Measurements from ENCODE around the gene RAD23B.

Gene RAD23B

GRCh38 chr9:107328510-107328909 is 45.4 kb downstream of the RAD23B start:
- Histone ChIP-seq H3K9me3 (ENCODE audit: control insufficient read depth in 5 of 5, low read length in 5 of 5) (no peaks in the 10 kb centered on the region), H3K9ac (ENCODE audit: low read length in 5 of 5) (no peak overlapping the region), H3K27ac (ENCODE audit: low read depth, low read length) (peak overlapping the region; percentile 13), H3K36me3 (ENCODE audit: control insufficient read depth in 5 of 5, insufficient read depth in 5 of 5, low read length in 5 of 5) (peaks cover 51 to 70% (median 63%) of the 10 kb centered on the region in 5 donors), H3K4me1 (ENCODE audit: control insufficient read depth in 5 of 5, insufficient read depth in 5 of 5, low read length in 5 of 5) (peaks cover 0 to 6% (median 2%) of the 10 kb centered on the region in 5 donors), H3K4me3 (ENCODE audit: low read depth in 1 of 5, low read length in 5 of 5) (no peak overlapping the region), H3K27me3 (ENCODE audit: control insufficient read depth in 5 of 5, insufficient read depth in 4 of 5, low read length in 5 of 5) (no peaks in the 10 kb centered on the region)

DNA sequence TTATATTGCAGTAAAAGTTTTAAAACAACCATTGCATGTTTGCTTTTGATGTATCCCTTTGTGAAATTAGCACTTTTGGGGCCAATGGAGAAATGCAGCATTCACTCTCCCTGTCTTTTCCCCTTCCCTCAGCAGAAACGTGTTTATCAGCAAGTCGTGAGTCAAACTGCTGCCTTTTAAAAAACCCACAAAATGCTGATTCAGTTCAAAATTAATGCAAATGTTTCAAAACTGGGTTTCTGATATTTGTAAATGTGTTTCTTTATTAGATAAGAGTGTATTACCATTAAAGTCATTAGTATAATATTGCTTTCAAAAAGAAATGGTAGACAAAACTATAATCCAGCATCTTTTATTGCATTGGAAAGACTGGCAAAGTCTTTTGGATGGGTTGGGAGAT is 47.3 kb downstream of the RAD23B start:
- Histone ChIP-seq H3K36me3 (ENCODE audit: control insufficient read depth in 5 of 5, insufficient read depth in 5 of 5, low read length in 5 of 5) (peaks cover 55 to 73% (median 61%) of the 10 kb centered on the region in 5 donors), H3K9me3 (ENCODE audit: control insufficient read depth in 5 of 5, low read length in 5 of 5) (no peaks in the 10 kb centered on the region), H3K4me1 (ENCODE audit: control insufficient read depth in 5 of 5, insufficient read depth in 5 of 5, low read length in 5 of 5) (peaks cover 0 to 6% (median 0%) of the 10 kb centered on the region in 5 donors), H3K27ac (ENCODE audit: low read depth, low read length) (no peak overlapping the region), H3K4me3 (ENCODE audit: low read depth in 1 of 5, low read length in 5 of 5) (no peak overlapping the region), H3K27me3 (ENCODE audit: control insufficient read depth in 5 of 5, insufficient read depth in 4 of 5, low read length in 5 of 5) (no peaks in the 10 kb centered on the region), H3K9ac (ENCODE audit: low read length in 5 of 5) (no peak overlapping the region)

DNA sequence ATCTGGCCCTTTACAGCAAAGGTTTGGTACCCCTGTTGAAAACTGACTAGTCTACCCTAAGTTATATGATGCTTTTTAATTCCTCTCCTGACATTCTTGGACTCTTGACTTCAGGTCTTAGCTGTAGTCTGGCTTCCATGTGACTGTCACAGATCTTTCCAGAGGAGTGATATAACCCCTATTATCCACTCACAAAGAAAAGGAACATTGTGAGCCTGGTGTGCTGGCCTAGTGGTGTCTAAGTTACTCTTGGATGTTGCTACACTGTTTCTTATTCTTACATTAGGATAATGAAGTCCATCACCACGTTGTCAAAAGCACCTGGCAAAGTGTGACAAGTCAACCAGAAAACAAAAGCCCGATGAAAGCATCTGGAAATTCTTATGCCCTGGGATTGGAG is 49.8 kb downstream of the RAD23B start:
- no peak overlapping the region for H3K27ac ChIP-seq (ENCODE audit: low read depth, low read length)
- H3K27me3 ChIP-seq (ENCODE audit: control insufficient read depth in 5 of 5, insufficient read depth in 4 of 5, low read length in 5 of 5): no peaks in the 10 kb centered on the region
- peaks cover 44 to 63% (median 53%) of the 10 kb centered on the region in 5 donors for H3K36me3 ChIP-seq (ENCODE audit: control insufficient read depth in 5 of 5, insufficient read depth in 5 of 5, low read length in 5 of 5)
- H3K4me3 ChIP-seq (ENCODE audit: low read depth in 1 of 5, low read length in 5 of 5): no peak overlapping the region
- H3K9me3 ChIP-seq (ENCODE audit: control insufficient read depth in 5 of 5, low read length in 5 of 5): no peaks in the 10 kb centered on the region
- no peak overlapping the region for H3K9ac ChIP-seq (ENCODE audit: low read length in 5 of 5)
- H3K4me1 ChIP-seq (ENCODE audit: control insufficient read depth in 5 of 5, insufficient read depth in 5 of 5, low read length in 5 of 5): peaks cover 0 to 13% (median 8%) of the 10 kb centered on the region in 5 donors

DNA sequence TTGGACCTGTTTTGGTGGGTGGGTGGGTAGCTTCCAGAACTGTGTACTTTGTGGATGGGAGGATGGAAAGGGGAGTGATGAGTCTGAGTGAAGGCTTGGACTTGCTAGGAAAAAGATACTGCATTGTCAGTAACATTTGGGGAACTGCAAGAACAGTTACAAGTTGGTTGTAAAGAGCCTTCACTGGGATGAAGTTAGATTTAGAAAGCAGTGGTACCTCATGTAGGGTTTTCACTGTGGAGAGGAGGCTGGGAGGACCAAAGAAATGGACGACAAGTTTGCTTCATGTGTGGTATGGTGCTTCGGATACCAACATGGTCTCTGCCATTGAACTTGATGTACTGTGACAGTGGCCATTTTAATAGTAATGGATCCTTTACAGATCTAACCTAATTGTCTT is 50.3 kb downstream of the RAD23B start:
- Histone ChIP-seq H3K9ac (ENCODE audit: low read length in 5 of 5) (no peak overlapping the region), H3K27me3 (ENCODE audit: control insufficient read depth in 5 of 5, insufficient read depth in 4 of 5, low read length in 5 of 5) (no peaks in the 10 kb centered on the region), H3K4me1 (ENCODE audit: control insufficient read depth in 5 of 5, insufficient read depth in 5 of 5, low read length in 5 of 5) (peaks cover 0 to 17% (median 9%) of the 10 kb centered on the region in 5 donors), H3K4me3 (ENCODE audit: low read depth in 1 of 5, low read length in 5 of 5) (no peak overlapping the region), H3K36me3 (ENCODE audit: control insufficient read depth in 5 of 5, insufficient read depth in 5 of 5, low read length in 5 of 5) (peaks cover 44 to 60% (median 51%) of the 10 kb centered on the region in 5 donors), H3K27ac (ENCODE audit: low read depth, low read length) (no peak overlapping the region), H3K9me3 (ENCODE audit: control insufficient read depth in 5 of 5, low read length in 5 of 5) (no peaks in the 10 kb centered on the region)

DNA sequence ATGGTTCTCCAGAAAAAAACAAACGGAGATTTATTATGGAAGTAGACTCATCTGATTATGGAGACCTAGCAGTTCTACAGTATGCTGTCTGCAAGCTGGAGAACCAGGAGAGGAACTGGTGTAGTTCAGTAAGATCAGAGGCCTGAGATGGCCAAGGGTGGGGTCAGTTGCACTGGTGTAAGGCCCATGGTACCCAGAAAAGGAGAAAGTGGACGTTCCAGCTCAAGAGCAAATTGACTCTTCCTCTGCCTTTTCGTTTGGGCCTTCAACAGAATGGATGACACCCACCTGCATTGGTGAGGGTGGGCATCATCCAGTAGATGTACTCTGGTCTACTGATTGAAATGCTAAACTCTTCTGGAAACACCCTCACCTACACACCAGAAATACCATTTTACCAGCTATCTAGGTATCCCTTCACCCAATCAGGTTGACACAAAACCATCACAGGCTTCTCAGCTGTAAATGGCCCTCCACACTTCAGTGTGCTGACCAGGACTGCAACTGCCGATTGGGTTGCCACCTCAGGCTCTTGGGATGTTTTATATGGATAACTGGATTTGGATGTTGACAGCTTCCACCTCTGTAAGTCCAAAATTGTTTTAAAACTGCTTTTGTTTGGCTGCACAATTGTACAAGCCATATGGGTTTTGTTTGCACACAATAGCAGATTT is 51.2 kb downstream of the RAD23B start:
- Histone ChIP-seq H3K27ac (ENCODE audit: low read depth, low read length) (no peak overlapping the region), H3K4me3 (ENCODE audit: low read depth in 1 of 5, low read length in 5 of 5) (no peak overlapping the region), H3K9me3 (ENCODE audit: control insufficient read depth in 5 of 5, low read length in 5 of 5) (no peaks in the 10 kb centered on the region), H3K36me3 (ENCODE audit: control insufficient read depth in 5 of 5, insufficient read depth in 5 of 5, low read length in 5 of 5) (peaks cover 37 to 57% (median 48%) of the 10 kb centered on the region in 5 donors), H3K4me1 (ENCODE audit: control insufficient read depth in 5 of 5, insufficient read depth in 5 of 5, low read length in 5 of 5) (peaks cover 0 to 20% (median 13%) of the 10 kb centered on the region in 5 donors), H3K9ac (ENCODE audit: low read length in 5 of 5) (no peak overlapping the region), H3K27me3 (ENCODE audit: control insufficient read depth in 5 of 5, insufficient read depth in 4 of 5, low read length in 5 of 5) (no peaks in the 10 kb centered on the region)

- H3K4me1 ChIP-seq (ENCODE audit: control insufficient read depth in 5 of 5, insufficient read depth in 5 of 5, low read length in 5 of 5): peaks cover 0 to 20% (median 13%) of the 10 kb centered on the region in 5 donors
- no peak overlapping the region for H3K4me3 ChIP-seq (ENCODE audit: low read depth in 1 of 5, low read length in 5 of 5)
- no peak overlapping the region for H3K9ac ChIP-seq (ENCODE audit: low read length in 5 of 5)
- H3K27me3 ChIP-seq (ENCODE audit: control insufficient read depth in 5 of 5, insufficient read depth in 4 of 5, low read length in 5 of 5): no peaks in the 10 kb centered on the region
- peaks cover 27 to 47% (median 39%) of the 10 kb centered on the region in 5 donors for H3K36me3 ChIP-seq (ENCODE audit: control insufficient read depth in 5 of 5, insufficient read depth in 5 of 5, low read length in 5 of 5)
- no peaks in the 10 kb centered on the region for H3K9me3 ChIP-seq (ENCODE audit: control insufficient read depth in 5 of 5, low read length in 5 of 5)
- no peak overlapping the region for H3K27ac ChIP-seq (ENCODE audit: low read depth, low read length)
Observed at GRCh38 chr9:107335331-107335730, 52.3 kb downstream of the RAD23B start.

- Histone ChIP-seq H3K9ac (ENCODE audit: low read length in 5 of 5) (no peak overlapping the region), H3K9me3 (ENCODE audit: control insufficient read depth in 5 of 5, low read length in 5 of 5) (no peaks in the 10 kb centered on the region), H3K27ac (ENCODE audit: low read depth, low read length) (peak overlapping the region; percentile 51)
Observed at GRCh38 chr9:107336718-107337360, 53.8 kb downstream of the RAD23B start.

GRCh38 chr9:107337676-107338590 is 54.9 kb downstream of the RAD23B start:
- Histone ChIP-seq H3K4me1 (ENCODE audit: control insufficient read depth in 5 of 5, insufficient read depth in 5 of 5, low read length in 5 of 5) (peaks cover 0 to 20% (median 17%) of the 10 kb centered on the region in 5 donors), H3K36me3 (ENCODE audit: control insufficient read depth in 5 of 5, insufficient read depth in 5 of 5, low read length in 5 of 5) (peaks cover 7 to 24% (median 18%) of the 10 kb centered on the region in 5 donors), H3K27me3 (ENCODE audit: control insufficient read depth in 5 of 5, insufficient read depth in 4 of 5, low read length in 5 of 5) (no peaks in the 10 kb centered on the region), H3K4me3 (ENCODE audit: low read depth in 1 of 5, low read length in 5 of 5) (no peak overlapping the region), H3K9me3 (ENCODE audit: control insufficient read depth in 5 of 5, low read length in 5 of 5) (no peaks in the 10 kb centered on the region), H3K9ac (ENCODE audit: low read length in 5 of 5) (peak overlapping the region in 1 of 5 donors; percentile 18), H3K27ac (ENCODE audit: low read depth, low read length) (peak overlapping the region; percentile 51)

More at GRCh38 chr9:107336718-107337360, 53.8 kb downstream of the RAD23B start:
- H3K36me3 ChIP-seq (ENCODE audit: control insufficient read depth in 5 of 5, insufficient read depth in 5 of 5, low read length in 5 of 5): peaks cover 17 to 32% (median 28%) of the 10 kb centered on the region in 5 donors
- H3K4me1 ChIP-seq (ENCODE audit: control insufficient read depth in 5 of 5, insufficient read depth in 5 of 5, low read length in 5 of 5): peaks cover 0 to 20% (median 13%) of the 10 kb centered on the region in 5 donors
- no peaks in the 10 kb centered on the region for H3K27me3 ChIP-seq (ENCODE audit: control insufficient read depth in 5 of 5, insufficient read depth in 4 of 5, low read length in 5 of 5)
- no peak overlapping the region for H3K4me3 ChIP-seq (ENCODE audit: low read depth in 1 of 5, low read length in 5 of 5)

- H3K27ac ChIP-seq (ENCODE audit: low read depth, low read length): no peak overlapping the region
- H3K9ac ChIP-seq (ENCODE audit: low read length in 5 of 5): no peak overlapping the region
- no peaks in the 10 kb centered on the region for H3K9me3 ChIP-seq (ENCODE audit: control insufficient read depth in 5 of 5, low read length in 5 of 5)
- no peak overlapping the region for H3K4me3 ChIP-seq (ENCODE audit: low read depth in 1 of 5, low read length in 5 of 5)
- peaks cover 0 to 20% (median 17%) of the 10 kb centered on the region in 5 donors for H3K4me1 ChIP-seq (ENCODE audit: control insufficient read depth in 5 of 5, insufficient read depth in 5 of 5, low read length in 5 of 5)
- H3K36me3 ChIP-seq (ENCODE audit: control insufficient read depth in 5 of 5, insufficient read depth in 5 of 5, low read length in 5 of 5): peaks cover 0 to 12% (median 6%) of the 10 kb centered on the region in 5 donors
- no peaks in the 10 kb centered on the region for H3K27me3 ChIP-seq (ENCODE audit: control insufficient read depth in 5 of 5, insufficient read depth in 4 of 5, low read length in 5 of 5)
Observed at GRCh38 chr9:107338911-107339659, 56.0 kb downstream of the RAD23B start.

Data from subcutaneous abdominal adipose tissue (tissue), 5 donors.